GM12873 (cell line): ENCODE results near the gene TGM1.

ENCODE experiments used
- CTCF ChIP-seq: IDR thresholded peaks from 2 replicates; pipeline ENCODE4 v1.5.1; 2012; ENCODE audit warnings: low read depth, mild to moderate bottlenecking, moderate library complexity, low read length, control low read depth; ENCODE audit not compliant: insufficient read depth; ENCODE audit errors: missing control alignments

The TGM1 gene

GRCh38 chr14:24273422-24273998 is 10.5 kb upstream of the TGM1 start:
- TF ChIP-seq CTCF = peak; percentile 45

- TF ChIP-seq CTCF = no peak
Observed at GRCh38 chr14:24272467-24272866, 9.5 kb upstream of the TGM1 start.

GRCh38 chr14:24271834-24272263 is 8.9 kb upstream of the TGM1 start:
- TF ChIP-seq CTCF = no peak

DNA sequence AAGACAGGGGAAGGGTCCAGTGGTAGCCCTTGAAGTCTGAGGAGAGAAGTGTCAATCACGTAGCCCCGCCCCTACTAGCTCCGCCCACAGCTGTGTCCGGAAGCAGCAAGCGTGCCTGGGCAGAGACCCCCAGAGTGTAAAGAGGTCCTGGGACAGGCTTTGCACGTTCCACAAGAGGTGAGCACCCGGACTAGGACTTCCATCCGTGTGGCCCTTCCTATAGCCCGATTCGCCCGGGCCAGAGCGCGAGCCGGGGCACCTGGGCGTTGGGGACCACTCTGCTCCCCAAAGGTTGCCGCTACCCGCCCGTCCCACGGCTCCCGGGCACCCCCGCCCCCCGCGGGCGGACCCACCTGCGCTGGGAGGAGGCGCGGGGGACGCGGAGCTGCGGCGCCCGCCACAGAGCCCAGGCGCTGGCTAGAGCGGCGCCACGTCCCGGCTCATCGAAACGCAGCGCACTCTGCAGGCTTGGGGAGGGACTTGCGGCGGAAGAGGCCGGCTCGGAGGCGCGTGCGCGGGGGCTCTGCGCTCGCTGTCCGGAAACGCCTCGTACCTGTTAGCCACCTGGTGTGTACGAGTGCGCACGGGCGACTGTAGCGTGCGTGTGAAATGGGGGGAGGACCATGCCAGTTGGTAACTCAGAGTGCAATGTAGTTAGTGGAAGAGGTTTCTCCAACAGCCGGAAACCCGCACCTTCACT is 8.3 kb upstream of the TGM1 start, which contains the start of gene RABGGTA:
Gene RABGGTA (minus strand): TSS at position 464 of the 700 bp plus-strand sequence. CDS start 482 bp downstream, outside the sequence.
- TF ChIP-seq CTCF = peak; percentile 80

DNA sequence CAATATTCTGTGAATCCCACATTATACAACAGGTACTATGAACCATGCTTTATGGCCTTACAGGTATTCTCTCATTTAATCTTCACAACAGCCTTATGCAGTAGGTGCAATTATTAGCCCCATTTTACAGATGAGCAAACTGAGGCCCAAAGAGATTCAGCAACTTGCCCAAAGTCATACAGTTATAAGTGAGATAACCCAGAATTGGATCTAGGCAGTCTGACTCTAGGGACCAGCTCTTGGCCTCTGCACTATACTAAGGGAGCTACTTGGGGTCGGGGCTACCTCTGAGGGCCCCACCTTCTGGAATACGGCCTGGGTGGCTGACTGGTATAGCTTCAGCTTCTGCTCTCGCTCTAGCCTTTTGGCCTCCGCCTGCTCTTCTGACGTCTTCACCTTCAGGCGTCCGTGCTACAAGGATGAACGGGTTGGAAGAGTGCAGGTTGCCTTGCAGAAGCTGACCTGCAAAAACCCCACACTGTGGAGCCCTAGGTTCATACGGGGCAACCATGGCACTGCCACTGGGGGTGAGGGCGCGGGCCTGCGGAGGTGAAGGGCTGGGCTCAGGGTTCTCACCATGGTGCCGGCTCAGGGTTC is 7.7 kb upstream of the TGM1 start:
- TF ChIP-seq CTCF = no peak

GRCh38 chr14:24269910-24270536 is 7.0 kb upstream of the TGM1 start:
- no peak for TF ChIP-seq CTCF

DNA sequence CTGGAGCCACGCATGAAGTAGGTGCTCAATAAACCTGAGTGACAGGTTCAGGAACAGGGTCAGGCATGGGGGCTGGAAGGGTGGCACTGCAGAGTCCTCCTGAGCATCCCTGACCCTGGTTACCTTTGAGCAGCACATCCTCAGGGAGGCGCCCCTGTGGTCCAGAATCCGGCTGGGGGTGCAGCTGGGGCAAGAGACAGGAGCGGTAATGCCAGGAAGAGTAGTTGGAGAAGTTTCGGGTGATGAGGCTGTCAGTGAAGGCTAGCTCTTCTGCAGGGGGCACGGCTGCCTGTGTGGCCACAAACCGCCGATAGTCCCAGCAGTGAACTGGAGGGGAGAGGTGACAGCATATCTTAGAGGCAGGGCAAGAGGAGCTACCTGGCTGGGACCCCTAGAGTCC is 6.4 kb upstream of the TGM1 start:
- no peak for TF ChIP-seq CTCF
